Ovary (tissue), 9 donors: ENCODE results near the gene PPM1A. TPM values are rescaled to one million over a fixed set of nuclear protein-coding genes. Genes with fewer than 3 reads are reported as not detected.

Source experiments
- DNase-seq, 5 donors: peaks; one replicate each; pipeline ENCODE4 v3.0.0-alpha.2; 2019 to 2020
- H3K27ac ChIP-seq, 2 donors: fragments of 200-600 bp; one replicate each; pipeline versions ENCODE4 v1.5.1 to v1.8.0; 2019 to 2022
- H3K27me3 ChIP-seq: fragments of 200-600 bp; one replicate; pipeline ENCODE4 v1.8.0; 2022
- H3K36me3 ChIP-seq: fragments of 200-600 bp; sonication (generic); one replicate; pipeline ENCODE4 v1.5.1; 2019
- H3K4me1 ChIP-seq: one replicate; pipeline ENCODE4 v1.8.1; 2013; ENCODE audit warnings: mild to moderate bottlenecking, moderate library complexity; ENCODE audit not compliant: insufficient read depth
- H3K4me3 ChIP-seq: fragments of 200-600 bp; sonication (generic); one replicate; pipeline ENCODE4 v1.5.1; 2017
- H3K9me3 ChIP-seq, 2 donors: fragments of 200-600 bp in 1 of 2; sonication (generic) in 1 of 2; one replicate each; pipeline versions ENCODE4 v1.5.1 to v1.8.1; 2013 to 2019; ENCODE audit warnings: mild to moderate bottlenecking in 1 of 2, moderate library complexity in 1 of 2
- EP300 ChIP-seq: sonication (generic); formaldehyde crosslinking; IDR thresholded peaks from one replicate; pipeline ENCODE4 v1.6.1; 2017; ENCODE audit warnings: antibody characterized with exemption
- POLR2A ChIP-seq: fragments of 450-650 bp; IDR thresholded peaks from one replicate; pipeline ENCODE4 v1.6.1; 2017; ENCODE audit warnings: antibody characterized with exemption, mild to moderate bottlenecking, moderate library complexity
- WGBS, 3 donors: extraction: QIAGEN DNeasy Blood & Tissue Kit in 1 of 3; methylation state at CpG; one replicate each; pipeline versions ENCODE4 v1.1.5 to v1.1.7; 2013 to 2017; 5-methylcytosine and 5-hydroxymethylcytosine counted together
- intact Hi-C, 4 donors: fragments of 100-400 bp; cut with DNase I; formaldehyde crosslinking; loops; one replicate each; pipeline versions ENCODE4 v1.11.0 to v1.15.1; 2022 to 2023
- polyA plus RNA-seq, 2 donors: library from polyadenylated mRNA; stranded (reverse); fragments of 200-250 nt in 1 of 2; fragments of 350-450 nt in 1 of 2; fragmentation: Illumina TruSeq in 1 of 2; extraction: RNeasy Lipid Tissue Mini Kit (QIAGEN cat#74804) in 1 of 2; gene quantifications; one replicate each; pipeline ENCODE4 v1.2.3, GENCODE V29; 2013 to 2014
- total RNA-seq, 7 donors: library from RNA; depleted of rRNA in 2 of 7; stranded (reverse); fragments of >200 nt in 2 of 7; fragmentation: NEBNext Ultra II Directional in 3 of 7; extraction: Animal tissue kit (Norgen Biotek cat#: 25700) in 3 of 7; gene quantifications; one replicate each; pipeline versions ENCODE4 v1.1.0 to v1.2.4, GENCODE V29; 2016 to 2023
- TF ChIP-seq, protein P1 (sequence below), 3 donors: fragments of 450-650 bp in 2 of 3; fragments of 200-600 bp in 1 of 3; IDR thresholded peaks; one replicate each; pipeline versions ENCODE4 v1.5.1 to v1.8.0; 2016 to 2022; ENCODE audit warnings: antibody characterized with exemption in 3 of 3, mild to moderate bottlenecking in 1 of 3
- donor health status: DM: no; HTN: no; CAD: no; lungs with moderate emphysema.
- donor health status: DM: no; HTN: no; CAD: no.
- donor health status: Bipolar disorder and iron deficiency.
- donor health status: DM: yes; HTN: yes; CAD: no.
- donor health status: DM: no; HTN: no; CAD: no.
- donor health status: DM: yes; HTN: yes; CAD: no.

The PPM1A gene
- total and polyA plus RNA-seq, 9 donors = 15.0 to 44.7 (median 38.5) TPM

DNA sequence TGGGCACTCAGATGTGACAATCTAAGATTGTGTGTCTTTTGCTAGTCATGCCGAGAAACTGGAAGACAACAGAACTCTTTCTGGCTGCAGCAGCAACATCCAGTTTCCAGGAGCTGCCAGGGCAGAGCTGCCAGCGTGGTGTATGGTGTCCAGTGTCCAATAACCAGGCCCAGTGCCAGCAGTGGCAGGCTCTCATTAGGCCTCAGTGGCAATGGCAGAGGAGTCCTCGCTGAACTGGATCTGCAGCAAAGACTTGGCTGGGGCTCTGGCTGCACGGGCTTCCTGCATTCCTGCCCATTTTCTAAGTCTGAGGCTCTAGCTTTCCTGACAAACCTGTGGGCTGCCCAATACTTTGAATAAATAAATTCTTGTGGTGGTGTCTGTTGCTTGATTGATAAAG is 26.2 kb upstream of the PPM1A start:
- TF ChIP-seq, protein P1, sequence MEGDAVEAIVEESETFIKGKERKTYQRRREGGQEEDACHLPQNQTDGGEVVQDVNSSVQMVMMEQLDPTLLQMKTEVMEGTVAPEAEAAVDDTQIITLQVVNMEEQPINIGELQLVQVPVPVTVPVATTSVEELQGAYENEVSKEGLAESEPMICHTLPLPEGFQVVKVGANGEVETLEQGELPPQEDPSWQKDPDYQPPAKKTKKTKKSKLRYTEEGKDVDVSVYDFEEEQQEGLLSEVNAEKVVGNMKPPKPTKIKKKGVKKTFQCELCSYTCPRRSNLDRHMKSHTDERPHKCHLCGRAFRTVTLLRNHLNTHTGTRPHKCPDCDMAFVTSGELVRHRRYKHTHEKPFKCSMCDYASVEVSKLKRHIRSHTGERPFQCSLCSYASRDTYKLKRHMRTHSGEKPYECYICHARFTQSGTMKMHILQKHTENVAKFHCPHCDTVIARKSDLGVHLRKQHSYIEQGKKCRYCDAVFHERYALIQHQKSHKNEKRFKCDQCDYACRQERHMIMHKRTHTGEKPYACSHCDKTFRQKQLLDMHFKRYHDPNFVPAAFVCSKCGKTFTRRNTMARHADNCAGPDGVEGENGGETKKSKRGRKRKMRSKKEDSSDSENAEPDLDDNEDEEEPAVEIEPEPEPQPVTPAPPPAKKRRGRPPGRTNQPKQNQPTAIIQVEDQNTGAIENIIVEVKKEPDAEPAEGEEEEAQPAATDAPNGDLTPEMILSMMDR (IDR thresholded peaks at IDR 0.05) = no peak
- TF ChIP-seq EP300 (no peak), POLR2A (no peak)
- no peak overlapping the region for H3K27ac ChIP-seq
- intact Hi-C loops = no loop called here

DNA sequence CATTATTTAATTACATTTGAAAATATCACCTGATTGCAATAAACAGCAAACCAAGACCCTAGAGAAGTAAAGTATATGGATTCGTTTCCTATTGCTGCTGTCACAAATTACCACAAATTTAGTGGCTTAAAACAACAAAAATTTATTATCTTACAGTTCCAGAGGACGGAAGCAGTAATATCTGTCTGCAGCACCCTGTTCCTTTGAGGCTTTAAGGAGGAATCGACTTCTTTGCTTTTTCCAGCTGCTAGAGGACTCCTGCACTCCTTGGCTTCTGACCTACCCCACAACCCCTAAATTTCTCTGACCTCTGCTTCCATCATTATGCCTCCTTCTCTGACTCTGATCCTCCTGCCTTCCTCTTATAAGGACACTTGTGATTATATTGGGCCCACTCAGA is 23.8 kb upstream of the PPM1A start:
- Histone ChIP-seq H3K27me3 (no peaks in the 10 kb centered on the region), H3K27ac (no peak overlapping the region), H3K9me3 (no peaks in the 10 kb centered on the region), H3K36me3 (no peaks in the 10 kb centered on the region), H3K4me1 (no peaks in the 10 kb centered on the region), H3K4me3 (no peak overlapping the region)
- no peak for DNase-seq
- intact Hi-C loops = no loop called here
- TF ChIP-seq POLR2A (no peak), EP300 (no peak)
- TF ChIP-seq, protein P1 (IDR thresholded peaks at IDR 0.05) = no peak
- WGBS, 3 donors = 55 to 67% (median 65%) methylated on average over 3 of the region's 3 CpGs

More for the DNA sequence above, 26.2 kb upstream of the PPM1A start:
- no peak for DNase-seq
- 76 to 82% (median 79%) methylated on average over 4 of the region's 4 CpGs for WGBS, 3 donors
- no peaks in the 10 kb centered on the region for H3K36me3 ChIP-seq
- no peak overlapping the region for H3K4me3 ChIP-seq
- no peaks in the 10 kb centered on the region for H3K27me3 ChIP-seq
- H3K9me3 ChIP-seq = no peaks in the 10 kb centered on the region
- no peaks in the 10 kb centered on the region for H3K4me1 ChIP-seq

DNA sequence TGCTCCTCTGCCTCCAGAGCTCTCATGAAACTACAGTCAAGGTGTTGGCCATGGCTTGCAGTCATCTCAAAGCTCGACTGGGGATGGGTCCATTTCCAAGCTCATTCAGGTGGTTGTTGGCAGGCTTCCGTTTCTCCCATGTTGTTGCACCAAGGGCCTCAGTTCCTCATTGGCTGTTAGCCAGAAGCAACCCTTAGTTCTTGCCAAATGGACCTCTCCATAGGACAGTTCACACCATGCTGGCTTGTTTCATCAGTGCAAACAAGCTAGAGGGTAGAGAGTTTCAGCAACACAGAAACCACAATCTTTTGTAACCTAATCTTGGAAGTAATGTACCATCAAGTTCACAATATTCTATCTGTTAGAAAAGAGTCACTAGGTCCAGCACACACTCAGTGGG is 22.7 kb upstream of the PPM1A start:
- no peaks in the 10 kb centered on the region for H3K9me3 ChIP-seq
- H3K4me3 ChIP-seq = no peak overlapping the region
- DNase-seq = no peak
- no peaks in the 10 kb centered on the region for H3K36me3 ChIP-seq
- H3K27me3 ChIP-seq = no peaks in the 10 kb centered on the region
- H3K27ac ChIP-seq = no peak overlapping the region
- TF ChIP-seq POLR2A = no peak
- TF ChIP-seq, protein P1 (IDR thresholded peaks at IDR 0.05) = no peak
- TF ChIP-seq EP300 = no peak
- no peaks in the 10 kb centered on the region for H3K4me1 ChIP-seq
- WGBS, 3 donors = 70 to 85% (median 77%) methylated on average over 2 of the region's 2 CpGs
- intact Hi-C loops = loop anchor here in 1 of 4 donors (1.0 kb wide), 1 partner anchor 89 kb away; no protein-coding TSS in a partner anchor

DNA sequence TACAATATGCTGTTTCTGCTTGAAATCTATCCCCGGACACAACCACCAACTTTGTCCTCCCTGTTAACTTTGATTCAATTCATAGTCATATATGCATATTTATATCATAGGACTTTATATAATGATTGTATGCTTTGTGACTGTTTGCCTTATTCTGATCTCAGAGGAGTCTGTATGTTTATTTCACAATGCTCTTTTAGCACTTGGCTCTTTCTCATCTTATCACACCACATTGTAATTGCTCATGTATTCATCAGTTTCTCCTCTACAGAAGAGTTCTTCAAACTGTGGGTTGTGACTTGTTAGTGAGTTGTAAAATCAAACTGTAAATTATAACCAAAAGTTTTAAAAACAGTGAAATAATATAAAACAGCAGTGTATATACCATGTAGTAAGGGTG is 21.7 kb upstream of the PPM1A start:
- Histone ChIP-seq H3K27me3 (no peaks in the 10 kb centered on the region), H3K4me1 (no peaks in the 10 kb centered on the region), H3K9me3 (no peaks in the 10 kb centered on the region), H3K36me3 (no peaks in the 10 kb centered on the region), H3K4me3 (no peak overlapping the region), H3K27ac (no peak overlapping the region)
- DNase-seq = no peak
- intact Hi-C loops = no loop called here
- TF ChIP-seq POLR2A (no peak), EP300 (no peak)
- TF ChIP-seq, protein P1 (IDR thresholded peaks at IDR 0.05) = no peak
- 93 to 96% (median 96%) methylated on average over 1 of the region's 1 CpG for WGBS, 3 donors
